Muscle of leg (tissue), 11 donors: ENCODE data around the gene CFAP54. TPM values are rescaled to one million over a fixed set of nuclear protein-coding genes. Genes with fewer than 3 reads are reported as not detected.
"Not testable (repeated sequence)": the region's sequence is repeated elsewhere in the genome, so short reads cannot be mapped to it uniquely, and the experiment has no call there.

Experiments
- DNase-seq: peaks from one replicate; pipeline ENCODE4 v3.0.0; 2013
- H3K27ac ChIP-seq: one replicate; pipeline ENCODE4 v1.5.1; 2013; ENCODE audit warnings: mild to moderate bottlenecking, low read length, control low read depth
- H3K27me3 ChIP-seq: one replicate; pipeline ENCODE4 v1.6.1; 2013; ENCODE audit warnings: low read length; ENCODE audit not compliant: control insufficient read depth, insufficient read depth
- H3K36me3 ChIP-seq: one replicate; pipeline ENCODE4 v1.6.1; 2013; ENCODE audit warnings: low read length; ENCODE audit not compliant: control insufficient read depth, insufficient read depth
- H3K4me1 ChIP-seq: one replicate; pipeline ENCODE4 v1.6.1; 2013; ENCODE audit warnings: low read length; ENCODE audit not compliant: control insufficient read depth, insufficient read depth
- H3K4me3 ChIP-seq: one replicate; pipeline ENCODE4 v1.5.1; 2013; ENCODE audit warnings: low read length, control low read depth
- H3K9me3 ChIP-seq: replicated peaks from 2 replicates; pipeline ENCODE4 v1.6.1; 2013; ENCODE audit warnings: low read depth, low read length; ENCODE audit not compliant: control insufficient read depth
- WGBS: methylation state at CpG from one replicate; pipeline ENCODE4 v1.1.5; 2013; ENCODE audit warnings: missing lambda C conversion rate; ENCODE audit not compliant: insufficient coverage; 5-methylcytosine and 5-hydroxymethylcytosine counted together
- polyA plus RNA-seq, 8 donors: library from polyadenylated mRNA; unstranded; fragments of 120-200 nt; gene quantifications; one replicate each; pipeline versions ENCODE4 v1.2.1 to v1.2.3, GENCODE V29; 2013; ENCODE audit warnings: inconsistent platforms in 1 of 8, low replicate concordance in 1 of 8; ENCODE audit not compliant: insufficient read length in 8 of 8, insufficient read depth in 1 of 8
- total RNA-seq: library from RNA; stranded (reverse); fragments of 120-200 nt; gene quantifications from one replicate; pipeline ENCODE4 v1.2.4, GENCODE V29; 2013

CFAP54 gene
- total and polyA plus RNA-seq, 9 donors = 0.15 to 0.71 (median 0.35) TPM

DNA sequence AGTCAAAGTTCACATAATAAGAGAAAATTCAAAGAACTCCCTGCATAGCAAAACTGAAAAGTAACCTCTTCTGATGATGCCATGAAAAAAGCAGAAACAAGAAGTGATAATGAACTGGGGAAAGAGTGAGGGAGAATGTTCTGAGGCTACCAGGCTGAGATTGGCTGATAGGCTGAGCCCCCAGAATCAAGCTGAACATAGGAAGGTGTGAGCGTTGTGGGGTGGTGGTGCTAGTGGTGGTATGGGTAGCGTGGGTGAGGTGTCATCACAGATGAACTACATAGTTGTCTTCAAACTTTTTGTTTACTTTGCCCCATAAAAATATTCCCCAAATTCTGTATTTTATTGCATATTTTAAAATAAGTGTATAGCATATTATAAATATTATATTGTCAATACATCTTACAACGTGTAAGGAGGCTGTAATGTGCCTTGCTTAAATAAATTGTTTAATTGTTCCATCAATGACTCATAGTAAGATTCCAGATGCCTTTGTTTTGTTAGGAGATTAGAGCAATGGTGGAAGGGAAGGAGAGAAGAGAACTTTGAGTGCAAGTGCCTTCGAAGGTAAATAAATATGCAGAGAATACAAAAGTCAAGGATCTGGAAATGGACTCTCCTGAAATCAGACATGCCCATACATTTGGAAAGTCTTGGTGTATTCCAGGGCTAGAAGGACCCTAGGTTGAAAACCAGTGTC lies 15.8 kb upstream of the CFAP54 start:
- no peak for DNase-seq
- Histone ChIP-seq H3K27ac (no peak overlapping the region), H3K27me3 (no peaks in the 10 kb centered on the region), H3K36me3 (no peaks in the 10 kb centered on the region), H3K9me3 (no peaks in the 10 kb centered on the region), H3K4me3 (no peak overlapping the region), H3K4me1 (no peaks in the 10 kb centered on the region)
- 100% methylated on average over 1 of the region's 4 CpGs for WGBS

DNA sequence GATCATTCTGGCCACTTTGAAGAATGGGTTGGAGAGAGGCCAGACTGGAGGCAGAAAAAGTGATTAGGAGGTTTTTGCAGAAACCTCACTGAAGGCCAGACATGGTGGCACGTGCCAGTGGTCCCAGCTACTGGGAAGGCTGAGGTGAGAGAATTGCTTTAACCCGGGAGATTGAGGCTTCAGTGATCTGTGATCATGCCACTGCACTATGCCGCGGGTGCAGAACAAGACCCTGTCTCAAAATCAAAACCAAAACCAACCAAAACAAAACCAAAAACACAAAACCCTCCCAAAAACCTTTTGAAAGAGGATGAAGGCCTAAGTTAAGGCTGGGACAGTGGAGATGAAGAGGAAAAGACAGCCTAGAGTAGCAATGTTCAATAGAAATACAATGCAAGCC lies 15.2 kb upstream of the CFAP54 start:
- Histone ChIP-seq H3K9me3 (no peaks in the 10 kb centered on the region), H3K4me1 (no peaks in the 10 kb centered on the region), H3K27me3 (no peaks in the 10 kb centered on the region), H3K36me3 (no peaks in the 10 kb centered on the region), H3K4me3 (no peak overlapping the region), H3K27ac (no peak overlapping the region)
- WGBS = 73% methylated on average over 2 of the region's 4 CpGs
- no peak for DNase-seq

DNA sequence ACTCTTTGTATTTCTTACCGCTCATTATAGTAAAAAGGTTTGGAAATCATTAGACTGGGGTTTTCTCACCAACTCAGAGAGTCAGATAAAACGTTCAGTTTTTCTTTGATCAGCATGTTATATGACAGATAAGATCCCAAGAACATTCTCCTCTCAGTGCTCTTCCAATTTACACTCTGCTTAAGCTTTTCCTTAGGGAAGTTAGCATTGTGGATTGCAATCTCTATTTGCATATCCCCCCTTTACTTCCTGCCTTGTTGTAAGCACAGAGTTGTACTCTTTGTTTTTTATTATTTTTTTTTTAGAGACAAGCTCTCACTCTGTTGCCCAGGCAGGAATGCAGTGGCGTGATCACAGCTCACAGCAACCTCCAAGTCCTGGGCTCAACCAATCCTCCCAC lies 11.4 kb upstream of the CFAP54 start:
- Histone ChIP-seq H3K4me3 (no peak overlapping the region), H3K9me3 (no peaks in the 10 kb centered on the region), H3K27ac (no peak overlapping the region), H3K4me1 (no peaks in the 10 kb centered on the region), H3K27me3 (no peaks in the 10 kb centered on the region), H3K36me3 (no peaks in the 10 kb centered on the region)
- no peak for DNase-seq
- no CpG with 5 or more reads among the region's 3 CpGs for WGBS

DNA sequence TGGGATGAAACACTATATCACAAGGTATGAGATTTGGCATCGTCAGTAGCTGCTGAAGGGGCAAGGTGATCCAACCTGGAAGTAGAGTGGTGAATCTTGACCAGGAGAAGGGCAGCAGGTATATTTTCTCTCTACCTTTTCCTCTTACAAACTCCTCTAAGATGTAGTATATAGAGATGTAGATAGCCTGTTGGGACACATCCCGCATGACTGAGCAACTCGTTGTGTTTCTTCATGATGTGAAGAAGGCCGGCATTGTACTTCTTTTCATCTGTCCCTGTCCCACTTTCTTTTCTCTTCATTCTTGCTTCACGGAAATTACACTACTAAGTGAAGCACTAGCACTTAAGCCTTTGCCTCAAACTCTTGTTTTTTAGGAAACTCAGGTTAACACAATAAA lies 7.3 kb upstream of the CFAP54 start:
- H3K36me3 ChIP-seq = no peaks in the 10 kb centered on the region
- H3K4me3 ChIP-seq = no peak overlapping the region
- H3K27ac ChIP-seq = no peak overlapping the region
- no peaks in the 10 kb centered on the region for H3K4me1 ChIP-seq
- 92% methylated on average over 3 of the region's 5 CpGs for WGBS
- DNase-seq = no peak
- H3K9me3 ChIP-seq = no peaks in the 10 kb centered on the region
- H3K27me3 ChIP-seq = no peaks in the 10 kb centered on the region

DNA sequence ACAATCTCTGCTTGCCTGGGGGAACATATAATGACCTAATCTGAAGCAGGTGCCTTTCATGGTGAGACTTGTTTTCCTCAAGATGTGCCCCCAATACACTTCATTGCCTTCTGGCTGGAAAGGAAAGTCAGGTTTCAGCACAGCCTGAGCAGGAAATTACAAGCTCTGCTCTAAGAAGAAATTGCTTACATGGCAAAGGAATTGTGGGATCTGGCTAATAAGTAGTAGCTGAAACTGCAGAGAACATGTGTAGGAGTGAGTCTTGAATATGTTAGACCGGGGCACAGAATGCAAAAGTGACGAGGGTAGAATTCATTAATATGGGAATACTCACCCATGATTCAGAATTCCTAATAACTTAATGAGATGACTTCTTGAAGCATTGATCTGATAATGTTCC lies 6.3 kb upstream of the CFAP54 start:
- no peaks in the 10 kb centered on the region for H3K27me3 ChIP-seq
- no peak overlapping the region for H3K27ac ChIP-seq
- no peaks in the 10 kb centered on the region for H3K4me1 ChIP-seq
- no peak for DNase-seq
- no peak overlapping the region for H3K4me3 ChIP-seq
- no peaks in the 10 kb centered on the region for H3K36me3 ChIP-seq
- no peaks in the 10 kb centered on the region for H3K9me3 ChIP-seq
- WGBS = no CpG with 5 or more reads among the region's 2 CpGs

DNA sequence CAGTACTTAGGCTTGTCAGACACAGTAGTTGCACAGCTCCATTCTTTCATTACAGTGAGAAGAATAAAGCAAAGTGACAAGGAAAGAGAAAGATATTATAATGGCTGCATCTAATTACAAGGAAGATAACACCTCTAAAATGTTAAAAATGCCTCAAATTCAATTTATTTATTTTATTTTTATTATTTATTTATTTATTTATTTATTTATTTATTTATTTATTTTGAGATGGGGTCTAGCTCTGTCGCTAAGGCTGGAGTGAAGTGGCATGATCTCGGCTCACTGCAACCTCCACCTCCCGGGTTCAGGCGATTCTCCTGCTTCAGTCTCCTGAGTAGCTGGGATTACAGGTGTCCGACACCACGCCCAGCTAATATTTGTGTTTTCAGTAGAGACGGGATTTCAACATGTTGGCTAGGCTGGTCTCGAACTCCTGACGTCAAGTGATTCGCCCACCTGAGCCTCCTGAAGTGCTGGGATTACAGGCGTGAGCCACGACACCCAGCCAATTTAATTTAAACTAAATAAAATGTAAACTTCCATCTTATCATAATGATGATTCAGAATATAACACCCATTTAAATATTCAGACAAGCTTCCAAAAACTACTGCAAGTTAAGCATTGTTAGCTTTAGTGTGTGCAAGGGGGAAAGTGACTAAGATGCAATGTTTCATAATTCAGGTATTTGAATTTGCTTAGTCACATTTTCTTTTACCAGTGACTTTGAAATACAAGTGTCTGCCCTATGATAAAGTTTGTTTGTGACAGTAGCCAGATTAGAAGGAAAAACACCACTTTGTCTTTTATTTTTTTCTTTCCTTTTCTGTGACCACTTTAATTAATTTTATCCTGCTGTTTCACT lies 2.4 kb upstream of the CFAP54 start:
- H3K4me1 ChIP-seq = peaks cover 4% of the 10 kb centered on the region
- H3K4me3 ChIP-seq = no peak overlapping the region
- H3K9me3 ChIP-seq = no peaks in the 10 kb centered on the region
- H3K36me3 ChIP-seq = no peaks in the 10 kb centered on the region
- no peak overlapping the region for H3K27ac ChIP-seq
- 86% methylated on average over 8 of the region's 12 CpGs for WGBS
- H3K27me3 ChIP-seq = peaks cover 3% of the 10 kb centered on the region
- DNase-seq = no peak

DNA sequence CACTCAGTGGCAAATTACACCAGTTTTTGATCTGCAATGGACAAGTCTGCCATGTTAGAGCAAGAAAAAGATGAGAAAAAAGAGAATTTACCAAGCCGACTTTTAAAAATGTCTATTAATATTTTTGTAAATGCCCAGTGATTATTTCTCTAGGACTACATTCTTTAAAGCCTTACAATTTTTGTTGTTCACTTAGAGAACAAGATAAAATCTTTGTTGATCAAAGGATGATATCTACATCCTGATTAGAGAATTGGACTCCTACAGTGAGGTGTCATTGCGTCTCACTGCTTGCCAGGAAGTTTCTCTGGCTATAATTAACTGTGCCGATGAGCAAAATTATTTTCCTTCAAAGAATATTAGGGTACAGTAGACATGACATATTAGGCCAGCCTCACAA lies 1.7 kb upstream of the CFAP54 start:
- Histone ChIP-seq H3K27ac (no peak overlapping the region), H3K36me3 (no peaks in the 10 kb centered on the region), H3K4me1 (peaks cover 4% of the 10 kb centered on the region), H3K9me3 (no peaks in the 10 kb centered on the region), H3K4me3 (no peak overlapping the region), H3K27me3 (peaks cover 3% of the 10 kb centered on the region)
- WGBS = no CpG with 5 or more reads among the region's 3 CpGs
- DNase-seq = no peak

DNA sequence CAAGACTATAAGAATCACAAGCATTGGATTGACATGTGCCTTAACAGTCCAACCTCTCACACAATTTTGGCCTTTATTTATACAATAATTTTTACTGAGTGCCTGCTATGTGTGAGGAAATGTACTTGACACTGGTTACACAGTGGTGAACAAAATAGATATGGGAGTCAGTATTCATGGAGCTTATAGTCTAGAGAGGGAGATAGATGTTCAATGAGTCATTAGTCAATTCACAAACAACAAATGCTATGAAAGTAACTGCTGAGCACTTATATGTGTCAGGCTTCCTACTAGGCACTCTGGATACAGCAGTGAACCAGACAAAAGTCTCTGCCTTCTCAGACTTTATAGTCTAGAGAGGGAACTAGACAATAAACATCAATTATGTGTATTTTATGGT lies 3.7 kb downstream of the CFAP54 start:
- no peaks in the 10 kb centered on the region for H3K36me3 ChIP-seq
- no peak for DNase-seq
- H3K9me3 ChIP-seq = no peaks in the 10 kb centered on the region
- no peak overlapping the region for H3K27ac ChIP-seq
- no peak overlapping the region for H3K4me3 ChIP-seq
- H3K27me3 ChIP-seq = peaks cover 3% of the 10 kb centered on the region
- peaks cover 4% of the 10 kb centered on the region for H3K4me1 ChIP-seq

DNA sequence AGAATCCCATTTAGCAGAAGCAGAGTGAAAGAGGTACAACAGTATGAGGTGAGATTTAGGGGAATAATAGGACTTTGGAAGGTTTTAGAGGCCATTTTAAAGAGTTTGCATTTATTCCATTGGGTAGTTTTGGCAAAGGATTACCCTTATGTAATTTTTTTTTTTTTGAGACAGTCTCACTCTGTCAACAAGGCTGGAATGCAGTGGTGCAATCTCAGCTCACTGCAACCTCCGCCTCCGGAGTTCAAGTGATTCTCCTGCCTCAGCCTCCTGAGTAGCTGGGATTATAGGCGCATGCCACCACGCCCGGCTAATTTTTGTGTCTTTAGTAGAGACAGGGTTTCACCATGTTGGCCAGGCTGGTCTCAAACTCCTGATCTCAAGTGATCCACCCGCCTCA lies 4.8 kb downstream of the CFAP54 start:
- H3K27ac ChIP-seq, H3K36me3 ChIP-seq, H3K4me1 ChIP-seq, H3K27me3 ChIP-seq, DNase-seq, H3K9me3 ChIP-seq, H3K4me3 ChIP-seq: not testable (repeated sequence)
- WGBS = 100% methylated on average over 1 of the region's 6 CpGs

DNA sequence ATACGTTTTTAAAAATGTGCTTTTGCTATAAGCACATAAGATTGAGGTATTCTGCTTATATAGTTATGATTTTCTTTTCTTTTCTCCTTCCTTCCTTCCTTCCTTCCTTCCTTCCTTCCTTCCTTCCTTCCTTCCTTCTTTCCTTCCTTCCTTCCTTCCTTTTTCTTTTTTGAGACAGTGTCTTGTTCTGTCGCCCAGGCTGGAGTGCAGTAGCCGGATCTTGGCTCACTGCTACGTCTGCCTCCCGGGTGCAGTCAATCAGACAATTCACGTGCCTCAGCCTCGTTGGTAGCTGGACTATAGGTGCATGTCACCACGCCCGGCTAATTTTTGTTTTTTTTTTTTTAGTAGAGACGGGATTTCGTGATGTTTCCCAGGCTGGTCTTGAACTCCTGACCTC lies 5.8 kb downstream of the CFAP54 start:
- H3K27ac ChIP-seq = no peak overlapping the region
- WGBS = 85% methylated on average over 6 of the region's 11 CpGs
- no peaks in the 10 kb centered on the region for H3K4me1 ChIP-seq
- H3K4me3 ChIP-seq = no peak overlapping the region
- DNase-seq = no peak
- H3K9me3 ChIP-seq = no peaks in the 10 kb centered on the region
- no peaks in the 10 kb centered on the region for H3K36me3 ChIP-seq
- H3K27me3 ChIP-seq = no peaks in the 10 kb centered on the region
